GM04503 (cell line): ENCODE data around the gene MR1.
A peak's percentile ranks its signal among the peaks of the same experiment; 100 is the strongest.

ENCODE experiments used
- DNase-seq: peaks from one replicate; pipeline ENCODE4 v3.0.0-alpha.2; 2012; ENCODE audit warnings: low read depth

MR1 gene

GRCh38 chr1:181090641-181091126 is 56.9 kb downstream of the MR1 start:
- no peak for DNase-seq

DNA sequence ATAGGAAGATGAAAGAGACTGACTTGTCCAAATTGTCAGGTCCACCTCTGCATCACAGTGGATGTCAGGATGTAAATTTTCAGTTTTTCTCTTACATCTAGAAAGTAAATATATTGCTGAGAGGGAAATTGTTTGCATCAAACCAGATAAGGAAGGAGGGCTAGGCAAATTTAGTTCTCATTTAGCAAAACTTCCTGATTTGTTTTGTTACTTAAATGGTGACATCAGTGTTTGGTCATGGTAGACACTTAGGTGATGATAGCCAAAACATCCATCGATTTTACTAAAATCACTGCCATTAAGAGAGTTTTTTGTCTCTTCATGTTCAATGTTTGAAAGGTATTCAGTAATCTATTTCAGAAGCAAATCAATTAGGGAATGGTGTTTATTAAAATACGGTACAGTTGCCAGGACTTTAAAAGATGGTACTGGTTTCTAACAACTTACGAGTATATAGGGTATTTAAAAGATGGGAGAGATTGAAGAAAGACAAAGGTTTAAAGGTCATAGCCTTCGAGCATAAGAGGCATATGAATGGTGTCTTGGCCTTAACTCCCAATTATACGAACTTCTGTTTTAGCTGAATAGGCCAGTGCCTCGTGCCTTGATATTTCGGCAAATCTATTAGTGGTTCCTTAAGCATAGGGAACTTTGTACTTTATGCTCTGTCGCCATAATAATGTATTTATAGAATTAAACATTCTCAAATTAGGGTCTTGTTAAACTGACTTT is 57.7 kb downstream of the MR1 start:
- no peak for DNase-seq

DNA sequence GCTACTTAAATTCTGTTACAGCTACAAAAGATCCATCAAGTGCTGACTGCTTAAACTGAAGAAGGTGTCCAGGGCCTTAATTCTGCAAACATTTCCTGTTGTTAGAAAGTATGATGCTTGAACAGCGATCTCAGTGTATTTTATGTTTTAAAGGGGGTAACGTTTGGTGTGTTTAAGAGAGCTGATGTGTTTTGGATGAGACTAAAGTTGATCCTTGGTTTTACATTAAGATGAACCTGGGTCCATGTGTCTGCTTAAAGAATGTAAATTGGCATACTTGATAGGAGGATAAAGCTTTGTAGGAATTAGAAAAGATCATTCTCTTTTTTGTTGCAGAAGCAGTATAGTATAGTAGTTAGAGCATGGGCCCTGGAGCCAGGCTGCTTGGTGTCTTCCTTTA is 58.3 kb downstream of the MR1 start:
- DNase-seq: no peak

DNA sequence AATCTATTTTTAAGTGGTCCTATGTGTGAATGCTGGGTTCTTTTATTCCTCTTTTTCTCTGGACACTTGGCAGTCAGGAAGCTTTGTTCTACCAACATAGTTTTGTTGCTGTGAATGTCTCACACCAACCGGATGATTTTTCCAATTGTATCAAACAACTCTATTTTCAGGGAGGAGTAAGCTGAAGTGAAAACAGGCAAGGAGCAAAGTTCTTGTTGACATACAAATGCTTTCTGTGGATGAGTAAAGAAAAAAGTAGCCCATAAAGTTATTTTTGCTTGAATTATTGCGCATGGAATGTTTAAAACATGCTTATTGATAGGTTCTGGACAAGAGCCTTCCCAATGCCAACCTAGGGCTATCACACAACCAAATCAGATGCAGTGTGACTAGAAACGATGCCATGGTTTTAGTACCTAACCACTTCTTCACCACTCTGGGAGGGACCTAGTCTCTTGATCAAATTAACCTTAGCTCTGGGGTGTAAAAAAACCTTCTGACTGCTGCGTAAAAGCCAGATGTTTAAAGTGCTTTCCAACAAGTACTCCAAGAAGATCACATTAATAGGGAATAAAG is 59.2 kb downstream of the MR1 start:
- DNase-seq: no peak

DNA sequence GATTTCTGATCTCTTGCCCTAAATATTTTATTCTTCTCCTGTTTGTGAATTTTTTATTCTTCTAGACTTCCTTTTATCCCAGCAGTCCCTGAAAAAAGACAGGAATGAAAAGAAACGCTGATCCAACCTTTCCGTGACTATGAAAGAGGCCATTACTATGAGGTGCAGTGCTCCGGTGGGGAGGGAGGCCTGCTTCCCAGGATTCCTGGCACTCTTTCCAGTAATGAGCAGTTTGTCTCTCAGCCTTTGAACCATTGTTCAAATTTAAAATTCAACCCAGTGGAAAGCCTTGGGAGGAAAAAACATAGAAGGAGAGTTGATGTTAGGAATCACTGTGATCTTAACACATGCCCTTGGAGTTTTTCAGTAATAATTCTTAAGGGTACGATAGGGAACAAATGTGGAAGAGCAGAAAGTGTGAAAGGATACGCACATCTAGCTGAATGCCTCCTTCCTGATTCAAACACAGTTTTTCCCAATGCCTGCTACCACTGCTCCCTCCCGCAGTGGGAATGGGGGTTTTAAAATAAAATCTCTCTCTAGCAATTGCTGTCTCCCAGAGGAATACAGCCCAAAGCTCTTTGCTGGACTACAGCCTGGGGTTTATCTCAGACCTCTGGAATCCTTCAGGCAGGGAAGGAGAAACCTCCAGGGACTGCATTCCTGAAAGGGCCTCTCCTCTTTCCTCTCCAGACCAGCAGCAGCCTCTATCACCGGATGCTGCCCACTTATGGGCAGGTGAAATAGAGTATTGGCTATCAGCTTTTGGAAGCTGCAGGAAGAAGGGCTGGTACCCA is 60.8 kb downstream of the MR1 start:
- DNase-seq: peak; percentile 92

DNA sequence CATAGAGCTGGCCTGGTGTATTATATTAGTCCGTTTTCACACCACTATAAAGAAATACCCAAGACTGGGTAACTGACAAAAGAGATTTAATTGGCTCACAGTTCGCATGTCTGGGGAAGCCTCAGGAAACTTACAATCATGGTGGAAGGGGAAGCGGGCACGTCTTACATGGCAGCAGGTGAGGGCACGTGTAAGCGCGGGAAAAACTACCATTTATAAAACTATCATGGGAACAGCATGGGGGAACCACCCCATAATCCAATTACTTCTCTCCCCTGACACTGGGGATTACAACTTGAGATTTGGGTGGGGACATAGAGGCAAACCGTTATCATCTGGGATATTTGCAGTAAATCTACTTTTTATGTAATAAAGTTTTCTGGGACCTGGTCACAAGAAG is 61.5 kb downstream of the MR1 start:
- no peak for DNase-seq

GRCh38 chr1:181095763-181096184 is 62.0 kb downstream of the MR1 start:
- no peak for DNase-seq

DNA sequence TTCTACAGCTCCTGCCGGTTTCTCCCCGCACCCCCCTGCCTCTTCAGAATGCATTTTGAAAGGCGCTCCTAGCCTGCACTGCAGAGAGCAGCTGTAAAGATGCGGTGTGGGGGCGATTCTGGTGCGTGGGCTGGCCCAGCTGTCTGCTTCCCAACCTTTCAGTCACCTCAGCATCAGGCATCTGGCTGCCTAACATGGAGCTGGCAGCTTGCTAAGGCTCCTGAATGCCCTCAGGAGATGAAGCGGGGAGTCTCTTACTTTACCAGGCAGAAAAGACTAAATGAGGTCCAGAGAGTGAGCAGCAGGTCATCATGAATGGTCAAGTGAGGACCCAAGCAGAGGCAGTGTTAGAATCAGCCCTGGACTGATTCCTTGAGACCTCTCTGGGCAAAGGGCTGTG is 63.5 kb downstream of the MR1 start:
- DNase-seq: no peak

DNA sequence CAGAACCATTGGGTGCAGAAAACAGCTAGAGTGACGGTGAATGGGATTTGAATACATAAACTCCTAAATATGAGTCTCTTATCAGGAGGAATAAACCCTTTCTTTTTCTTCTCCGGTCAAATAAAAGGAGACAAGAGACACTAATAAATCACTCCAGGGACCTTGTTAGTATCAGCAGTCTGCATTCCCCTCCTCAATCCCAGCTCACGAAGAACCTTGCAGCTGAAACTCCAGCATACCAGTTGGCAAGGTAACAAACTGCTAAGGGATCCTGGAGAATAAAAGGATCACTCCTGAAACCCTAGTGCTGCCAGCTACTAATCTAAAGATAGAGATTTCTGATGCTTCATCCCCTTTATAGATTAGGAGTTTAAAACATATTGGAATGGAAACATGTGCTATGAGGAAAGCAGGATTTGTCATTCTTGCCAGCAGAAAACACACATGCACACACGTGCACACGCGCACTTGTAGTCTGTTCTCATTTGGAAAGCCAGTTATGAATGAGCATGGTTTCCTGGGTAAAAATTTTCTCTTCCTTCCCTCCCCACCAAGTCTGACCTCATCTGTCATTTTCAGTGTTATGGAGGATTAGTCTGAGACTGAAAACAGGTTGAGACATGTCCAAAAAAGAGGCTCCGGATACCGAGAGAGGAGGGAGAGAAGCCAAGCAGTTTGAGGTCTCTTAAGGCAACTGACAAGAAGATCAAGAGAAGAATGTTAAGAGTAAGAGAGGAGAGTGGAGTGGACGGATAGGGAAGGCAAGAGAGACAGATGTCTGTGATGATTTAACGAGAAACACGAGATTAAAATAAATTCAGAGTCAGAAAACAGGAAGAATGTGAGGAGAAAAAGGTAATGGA is 65.6 kb downstream of the MR1 start:
- DNase-seq: no peak

DNA sequence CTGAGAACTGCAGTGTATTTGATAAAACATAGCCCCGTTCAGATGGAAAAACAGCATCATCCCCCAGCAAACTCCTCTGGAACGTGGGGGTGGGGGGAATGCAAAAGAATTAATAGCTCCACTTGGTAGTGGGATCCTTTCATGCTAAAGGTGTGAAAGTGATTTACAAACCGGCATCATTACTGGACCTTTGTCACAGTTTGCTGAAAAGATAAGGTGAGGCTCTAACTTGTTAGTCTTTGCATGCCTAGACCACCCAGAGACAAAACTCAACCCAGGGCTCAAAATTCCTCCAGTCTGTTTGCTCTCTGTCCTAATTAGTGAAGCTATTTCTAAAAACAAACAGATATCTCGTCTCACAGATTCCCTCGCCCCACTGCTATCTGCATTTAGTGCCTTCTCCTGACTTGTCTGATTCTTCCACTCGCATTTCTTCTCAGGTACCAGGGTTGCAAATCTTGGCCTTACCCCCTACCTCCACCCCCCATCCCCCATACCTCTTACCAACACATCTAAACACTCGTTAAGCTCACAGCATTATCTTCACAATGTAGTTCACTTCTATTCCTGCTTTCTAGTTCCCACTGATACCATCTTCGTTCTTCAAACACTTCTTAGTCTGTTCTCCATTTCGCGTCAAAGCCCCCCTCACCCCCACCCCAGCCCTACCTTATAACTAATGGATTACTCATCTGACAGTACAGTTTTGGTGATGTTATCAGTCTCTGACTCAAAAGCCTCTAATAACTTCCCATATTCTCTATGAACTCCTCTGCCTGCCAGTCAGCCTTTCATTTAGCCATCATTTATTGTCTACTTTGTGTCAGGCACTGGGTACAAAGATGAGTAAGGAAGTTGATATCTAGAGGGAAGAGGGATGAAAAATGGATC is 66.5 kb downstream of the MR1 start:
- DNase-seq: no peak

GRCh38 chr1:181100934-181101333 is 67.2 kb downstream of the MR1 start:
- DNase-seq: no peak

DNA sequence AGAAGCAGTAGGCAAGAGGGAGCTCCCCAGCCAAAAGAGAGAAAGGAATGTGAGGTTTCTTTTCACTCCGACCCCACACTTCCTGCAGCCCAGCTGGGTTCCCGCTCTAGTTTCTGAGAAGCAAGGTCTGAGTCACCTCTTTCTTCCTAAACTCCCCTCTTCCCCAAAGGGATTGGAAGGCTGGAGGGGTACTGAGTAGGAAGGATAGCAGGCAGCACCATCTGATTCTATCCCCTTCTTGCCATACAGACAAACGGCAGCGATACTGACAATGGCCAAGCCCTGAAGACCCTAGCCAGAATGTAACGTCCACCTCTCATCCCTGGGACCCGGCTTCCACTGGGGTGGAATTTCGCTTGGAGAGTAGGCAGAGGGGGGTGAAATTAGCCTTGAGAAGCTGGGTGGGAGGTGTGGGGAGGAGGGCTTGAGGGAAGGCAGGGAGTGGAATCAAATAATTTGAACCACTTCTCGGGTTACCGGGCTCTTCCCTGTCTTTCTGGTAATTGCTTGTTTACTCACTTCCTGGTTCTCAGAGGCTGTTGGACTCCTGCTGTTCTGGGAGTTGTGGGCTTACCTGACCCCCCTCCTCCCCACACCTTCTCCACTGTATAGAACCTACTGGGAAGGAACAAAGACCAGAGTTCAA is 67.9 kb downstream of the MR1 start:
- no peak for DNase-seq

GRCh38 chr1:181102841-181103240 is 69.1 kb downstream of the MR1 start:
- DNase-seq: no peak

GRCh38 chr1:181103399-181103798 is 69.6 kb downstream of the MR1 start:
- DNase-seq: no peak

DNA sequence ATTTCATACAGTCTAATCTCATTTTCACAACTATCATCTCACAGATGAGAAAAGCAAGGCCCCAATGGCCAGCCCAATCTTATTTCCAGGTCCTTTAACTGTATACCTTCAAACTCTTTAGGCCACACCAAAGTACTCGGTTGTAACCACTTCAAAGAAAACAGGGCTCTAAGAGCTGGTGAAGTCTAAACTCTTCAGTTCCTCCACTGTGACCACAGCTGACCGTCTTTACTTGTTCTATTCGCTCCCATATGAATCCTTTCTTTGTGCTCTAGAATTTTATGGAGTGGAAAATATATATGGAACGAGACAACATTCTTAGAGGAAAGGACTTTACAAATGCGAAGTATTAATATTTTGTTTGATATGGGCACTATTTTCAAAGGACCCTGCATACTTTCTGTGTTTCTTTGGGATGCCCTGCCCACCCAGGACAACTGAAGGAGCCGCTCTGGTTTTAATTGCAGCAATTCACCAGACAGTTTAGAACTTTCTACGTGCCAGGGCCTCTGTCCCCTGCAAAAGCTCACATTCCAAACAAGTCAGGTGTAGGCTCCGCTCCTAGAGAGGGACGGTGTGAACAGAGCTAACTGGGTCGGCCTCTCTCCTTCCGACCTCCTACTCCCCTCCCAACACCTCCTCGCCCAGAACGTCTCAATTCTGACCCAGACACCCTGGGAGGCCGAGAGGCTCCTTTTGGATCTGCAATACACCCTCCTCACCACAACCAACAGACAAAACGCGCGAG is 70.4 kb downstream of the MR1 start:
- DNase-seq: no peak

- DNase-seq: no peak
Measured at GRCh38 chr1:181104790-181105133, 71.0 kb downstream of the MR1 start.

DNA sequence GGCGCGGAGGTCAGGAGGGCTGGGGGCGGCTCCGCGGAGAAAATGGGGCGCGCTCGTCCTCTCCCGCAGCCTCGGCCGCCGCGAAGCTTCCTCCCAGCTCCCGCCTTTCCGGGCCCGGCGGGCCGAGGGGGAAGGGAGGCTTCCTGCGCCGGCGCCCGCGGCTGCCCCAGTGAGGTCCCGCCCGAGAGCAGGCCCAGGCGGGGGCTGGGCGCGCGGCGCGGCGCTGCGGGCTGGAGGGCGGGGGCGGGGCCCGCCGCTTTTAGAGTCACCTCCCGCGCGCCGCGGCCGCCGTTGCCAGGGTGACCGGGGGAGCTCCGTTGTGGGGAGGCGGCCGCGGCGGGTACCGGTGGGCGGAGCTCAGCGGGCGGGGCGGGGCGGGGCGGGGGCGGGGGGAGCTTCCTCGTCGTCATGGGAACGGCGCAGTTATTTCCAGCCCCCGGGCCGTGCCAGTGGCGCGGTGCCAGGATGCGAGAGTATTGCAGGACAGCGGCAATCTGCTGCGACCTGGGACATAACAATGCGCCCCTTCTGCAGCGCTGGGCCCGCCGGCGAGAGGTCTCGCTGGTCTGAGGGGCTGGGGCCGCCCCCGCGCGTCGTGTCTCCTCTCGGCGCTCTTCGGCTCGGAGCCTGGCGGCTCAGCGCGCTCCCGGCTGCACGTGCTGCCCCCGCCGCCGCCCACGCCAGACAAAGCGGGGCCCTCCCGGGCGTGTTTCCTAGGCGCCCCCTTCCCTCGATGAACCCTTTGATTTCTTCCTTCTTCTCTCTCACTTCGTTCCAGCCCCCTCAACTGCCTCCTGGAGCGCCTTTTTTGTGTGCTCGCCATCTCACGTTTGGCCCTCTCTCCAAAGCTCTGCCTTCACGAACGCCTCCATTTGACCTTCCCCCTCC is 71.6 kb downstream of the MR1 start:
- no peak for DNase-seq

- DNase-seq: no peak
Measured at GRCh38 chr1:181106022-181106312, 72.2 kb downstream of the MR1 start.

DNA sequence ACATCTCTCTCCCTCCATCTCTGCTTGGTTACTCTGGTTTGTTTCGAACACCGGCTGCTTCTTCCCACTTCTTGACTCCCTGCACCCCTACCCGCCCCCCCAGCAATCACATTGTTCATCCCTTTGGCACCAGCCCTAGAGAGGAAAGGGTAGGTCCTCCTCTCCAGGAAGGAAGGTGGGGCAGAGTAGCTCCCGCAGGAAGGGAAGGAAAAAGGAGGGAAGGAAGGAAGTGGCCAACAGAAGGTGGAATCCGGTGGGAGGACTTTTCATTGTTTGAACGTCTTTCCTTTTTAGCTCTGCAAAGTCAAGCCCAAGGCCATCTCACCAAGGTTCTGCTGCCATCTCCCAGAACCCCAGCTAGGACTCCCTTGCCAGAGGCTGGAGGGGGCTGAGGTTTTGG is 72.7 kb downstream of the MR1 start:
- DNase-seq: no peak
